Measurements from ENCODE around the gene ADAD1.

The ADAD1 gene

GRCh38 chr4:122453384-122453995 is 74.7 kb downstream of the ADAD1 start:
- in situ Hi-C loops (cut with HindIII; ENCODE audit: low sequenced_read_pairs): no loop called here

GRCh38 chr4:122456231-122457116 is 77.7 kb downstream of the ADAD1 start, which contains the start of gene IL2:
Gene IL2 (minus strand): TSS chr4:122456725. CDS start chr4:122456440, 285 bp downstream.
- in situ Hi-C loops (cut with HindIII; ENCODE audit: low sequenced_read_pairs): loop anchor here (5.0 kb wide), 1 partner anchor 56 kb away; no protein-coding TSS in a partner anchor

GRCh38 chr4:122458625-122459024 is 79.8 kb downstream of the ADAD1 start:
- in situ Hi-C loops (cut with HindIII; ENCODE audit: low sequenced_read_pairs): loop anchor here (5.0 kb wide), 1 partner anchor 54 kb away; no protein-coding TSS in a partner anchor

- in situ Hi-C loops (cut with HindIII; ENCODE audit: low sequenced_read_pairs): no loop called here
Observed at GRCh38 chr4:122469457-122469856, 90.6 kb downstream of the ADAD1 start.

GRCh38 chr4:122475233-122475632 is 96.4 kb downstream of the ADAD1 start:
- in situ Hi-C loops (cut with HindIII; ENCODE audit: low sequenced_read_pairs): no loop called here

- in situ Hi-C loops (cut with HindIII; ENCODE audit: low sequenced_read_pairs): no loop called here
Observed at GRCh38 chr4:122476126-122476525, 97.3 kb downstream of the ADAD1 start.

- in situ Hi-C loops (cut with HindIII; ENCODE audit: low sequenced_read_pairs): no loop called here
Observed at GRCh38 chr4:122476745-122477144, 97.9 kb downstream of the ADAD1 start.
